ENCODE data around the gene PLS3. TPM values are rescaled to one million over a fixed set of nuclear protein-coding genes. Genes with fewer than 3 reads are reported as not detected.

PLS3 gene
- total RNA-seq, 1 donor from 2014 or later, result 197 TPM

DNA sequence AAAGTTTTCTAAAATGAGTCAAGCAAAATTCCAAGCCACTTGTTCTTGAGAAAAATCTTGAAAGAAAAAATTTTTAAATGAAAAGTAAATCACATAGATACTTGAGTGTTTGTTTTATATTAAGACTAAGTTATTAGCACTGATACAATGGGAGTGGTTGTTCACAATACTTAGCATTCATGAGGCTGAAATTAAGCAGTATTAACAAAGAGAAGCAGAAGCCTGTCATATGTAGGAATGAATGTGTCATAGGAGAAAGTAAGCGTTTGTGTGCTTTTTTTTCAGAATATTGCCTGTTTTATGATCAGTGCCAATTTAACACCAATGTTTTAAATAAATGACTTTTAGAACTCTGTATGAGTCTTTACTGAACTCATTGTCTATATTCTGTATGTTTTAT, 37.6 kb downstream of the PLS3 start:
- peaks cover 41% of the 10 kb centered on the region for H3K4me1 Mint-ChIP-seq (ENCODE audit: unreplicated experiment)
- H3K27me3 Mint-ChIP-seq, result no peaks in the 10 kb centered on the region
- H3K4me3 Mint-ChIP-seq, result no peak overlapping the region
- H3K36me3 Mint-ChIP-seq, result peaks cover 37% of the 10 kb centered on the region
- no peak for DNase-seq (ENCODE audit: extremely low spot score, unreplicated experiment)
- no peaks in the 10 kb centered on the region for H3K9me3 Mint-ChIP-seq
- TF ChIP-seq, protein P1, sequence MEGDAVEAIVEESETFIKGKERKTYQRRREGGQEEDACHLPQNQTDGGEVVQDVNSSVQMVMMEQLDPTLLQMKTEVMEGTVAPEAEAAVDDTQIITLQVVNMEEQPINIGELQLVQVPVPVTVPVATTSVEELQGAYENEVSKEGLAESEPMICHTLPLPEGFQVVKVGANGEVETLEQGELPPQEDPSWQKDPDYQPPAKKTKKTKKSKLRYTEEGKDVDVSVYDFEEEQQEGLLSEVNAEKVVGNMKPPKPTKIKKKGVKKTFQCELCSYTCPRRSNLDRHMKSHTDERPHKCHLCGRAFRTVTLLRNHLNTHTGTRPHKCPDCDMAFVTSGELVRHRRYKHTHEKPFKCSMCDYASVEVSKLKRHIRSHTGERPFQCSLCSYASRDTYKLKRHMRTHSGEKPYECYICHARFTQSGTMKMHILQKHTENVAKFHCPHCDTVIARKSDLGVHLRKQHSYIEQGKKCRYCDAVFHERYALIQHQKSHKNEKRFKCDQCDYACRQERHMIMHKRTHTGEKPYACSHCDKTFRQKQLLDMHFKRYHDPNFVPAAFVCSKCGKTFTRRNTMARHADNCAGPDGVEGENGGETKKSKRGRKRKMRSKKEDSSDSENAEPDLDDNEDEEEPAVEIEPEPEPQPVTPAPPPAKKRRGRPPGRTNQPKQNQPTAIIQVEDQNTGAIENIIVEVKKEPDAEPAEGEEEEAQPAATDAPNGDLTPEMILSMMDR (conservative IDR thresholded peaks at IDR 0.05), result no peak
- peak overlapping the region; percentile 46 for H3K27ac Mint-ChIP-seq

DNA sequence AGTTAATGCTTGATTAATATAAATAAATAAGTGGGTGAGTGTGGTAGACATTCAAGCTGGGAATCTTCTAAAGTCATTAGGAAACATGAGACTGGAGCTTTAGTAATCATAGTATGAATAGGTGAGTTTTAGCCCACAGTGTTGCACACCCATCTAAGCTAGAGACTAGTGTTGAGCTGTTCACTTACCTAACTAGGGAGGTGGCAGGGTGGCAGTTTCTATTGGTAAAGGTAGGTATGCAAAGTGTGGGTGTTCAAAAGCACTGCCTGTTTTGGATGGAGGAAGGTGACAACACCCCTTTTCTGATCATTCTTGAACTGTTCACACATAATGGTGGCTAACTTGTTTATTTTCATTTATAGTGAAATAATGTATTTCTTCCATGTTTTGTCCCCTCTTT, 41.3 kb downstream of the PLS3 start:
- Mint-ChIP-seq H3K27ac (peak overlapping the region; percentile 88), H3K4me3 (no peak overlapping the region), H3K9me3 (no peaks in the 10 kb centered on the region), H3K36me3 (peaks cover 54% of the 10 kb centered on the region), H3K27me3 (no peaks in the 10 kb centered on the region), H3K4me1 (ENCODE audit: unreplicated experiment) (peaks cover 35% of the 10 kb centered on the region)
- TF ChIP-seq, protein P1 (conservative IDR thresholded peaks at IDR 0.05), result no peak
- DNase-seq (ENCODE audit: extremely low spot score, unreplicated experiment), result no peak

DNA sequence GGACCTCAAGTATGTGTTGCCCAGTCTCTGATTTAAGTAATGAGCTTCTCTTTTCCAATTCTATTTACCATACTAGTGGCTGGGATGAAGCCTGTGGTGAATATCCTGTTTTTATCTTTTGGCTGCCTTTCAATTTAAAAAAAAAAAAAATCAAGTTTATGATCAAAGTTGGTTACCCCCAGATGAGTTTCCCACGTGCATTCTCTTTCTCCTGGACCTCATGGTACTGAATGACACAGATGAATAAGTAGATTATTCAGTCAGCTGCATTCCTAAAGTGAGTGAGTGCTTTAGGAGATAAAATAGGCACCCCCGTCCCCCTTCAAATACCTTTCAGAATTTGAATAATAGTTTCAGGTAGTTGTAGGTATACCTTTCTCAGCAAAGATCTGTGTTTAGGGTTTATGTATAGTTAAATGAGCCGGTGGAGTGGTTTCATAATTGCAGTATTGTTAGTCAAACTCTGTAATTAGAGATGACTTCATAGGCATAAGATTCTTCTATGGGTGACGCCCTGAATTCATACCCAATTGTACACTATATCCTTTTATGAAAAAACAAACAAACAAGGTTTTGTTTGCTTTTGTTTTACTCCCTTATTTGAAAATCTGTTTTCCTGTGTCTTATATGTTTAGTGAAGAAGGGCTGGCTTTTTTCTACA, 41.9 kb downstream of the PLS3 start:
- Mint-ChIP-seq H3K4me3 (peak overlapping the region; percentile 5), H3K4me1 (ENCODE audit: unreplicated experiment) (peaks cover 35% of the 10 kb centered on the region), H3K36me3 (peaks cover 50% of the 10 kb centered on the region), H3K27me3 (no peaks in the 10 kb centered on the region), H3K9me3 (no peaks in the 10 kb centered on the region), H3K27ac (peak overlapping the region; percentile 88)
- TF ChIP-seq, protein P1 (conservative IDR thresholded peaks at IDR 0.05), result no peak
- no peak for DNase-seq (ENCODE audit: extremely low spot score, unreplicated experiment)

DNA sequence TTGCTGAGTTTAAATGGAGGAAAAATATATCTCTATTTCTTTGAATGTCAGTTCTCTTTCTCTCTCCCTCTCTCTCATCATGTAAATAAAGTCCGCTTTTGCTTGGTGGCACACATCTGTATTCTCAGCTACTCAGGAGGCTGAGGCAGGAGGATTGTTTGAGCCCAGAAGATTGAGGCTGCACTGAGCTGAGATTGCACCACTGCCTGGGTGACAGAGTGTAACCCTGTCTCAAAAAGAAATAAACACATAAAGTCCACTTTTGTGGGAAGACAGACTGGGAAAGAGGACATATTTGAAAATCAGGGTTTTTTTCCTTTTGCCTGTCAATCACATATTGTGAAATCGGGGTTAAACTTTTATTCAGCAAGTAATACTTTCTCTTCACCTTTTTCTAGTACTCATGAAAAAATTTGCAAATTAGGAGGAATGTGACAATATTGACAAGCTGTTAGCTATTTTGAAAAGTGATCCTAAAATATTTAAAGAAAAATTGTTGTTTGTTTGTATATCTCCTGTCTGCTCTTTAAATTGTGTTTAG, 42.6 kb downstream of the PLS3 start:
- Mint-ChIP-seq H3K4me1 (ENCODE audit: unreplicated experiment) (peaks cover 35% of the 10 kb centered on the region), H3K36me3 (peaks cover 53% of the 10 kb centered on the region), H3K9me3 (no peaks in the 10 kb centered on the region), H3K27ac (peak overlapping the region; percentile 88), H3K27me3 (no peaks in the 10 kb centered on the region), H3K4me3 (no peak overlapping the region)
- TF ChIP-seq, protein P1 (conservative IDR thresholded peaks at IDR 0.05), result no peak
- DNase-seq (ENCODE audit: extremely low spot score, unreplicated experiment), result no peak

DNA sequence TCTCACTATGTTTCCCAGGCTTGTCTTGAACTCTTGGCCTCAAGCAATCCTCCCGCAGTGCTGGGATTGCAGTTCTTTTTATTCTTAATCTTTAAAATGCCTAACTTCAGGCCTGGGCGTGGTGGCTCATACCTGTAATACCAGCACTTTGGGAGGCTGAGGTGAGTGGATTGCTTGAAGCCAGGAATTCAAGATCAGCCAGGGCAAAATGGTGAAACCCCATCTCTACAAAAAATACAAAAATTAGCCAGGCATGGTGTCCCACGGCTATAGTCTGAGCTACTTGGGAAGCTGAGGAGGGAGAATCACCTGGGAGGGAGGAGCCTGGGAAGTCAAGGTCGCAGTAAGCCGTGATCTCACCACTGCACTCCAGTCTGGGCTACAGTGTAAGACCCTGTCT, 45.9 kb downstream of the PLS3 start:
- TF ChIP-seq, protein P1 (conservative IDR thresholded peaks at IDR 0.05), result no peak
- Mint-ChIP-seq H3K9me3 (no peaks in the 10 kb centered on the region), H3K27me3 (no peaks in the 10 kb centered on the region), H3K4me1 (ENCODE audit: unreplicated experiment) (peaks cover 32% of the 10 kb centered on the region), H3K27ac (peak overlapping the region; percentile 87), H3K4me3 (no peak overlapping the region), H3K36me3 (peaks cover 57% of the 10 kb centered on the region)
- no peak for DNase-seq (ENCODE audit: extremely low spot score, unreplicated experiment)
